Endometrial microvascular endothelial cells (primary cell): ENCODE results near the gene ENC1. TPM values are rescaled to one million over a fixed set of nuclear protein-coding genes. Genes with fewer than 3 reads are reported as not detected.

Experiments
- in situ Hi-C: cut with HindIII; loops from 2 replicates; pipeline ENCODE4 v1.10.0; 2017; ENCODE audit warnings: low sequenced_read_pairs, low pct_unique_long_range_greater_than_20kb; ENCODE audit errors: inconsistent ontology term
- total RNA-seq: library from RNA; depleted of rRNA; stranded (reverse); fragments of >200 nt; gene quantifications from one replicate; pipeline ENCODE4 v1.2.3, GENCODE V29; 2015; ENCODE audit errors: inconsistent ontology term

ENC1 gene
- total RNA-seq, 1 donor from 2014 or later = 36.7 TPM

GRCh38 chr5:74588415-74588814 is 52.1 kb downstream of the ENC1 start:
- in situ Hi-C loops = loop anchor here (25.0 kb wide), 1 partner anchor 176 kb away; no protein-coding TSS in a partner anchor

- in situ Hi-C loops = loop anchor here (25.0 kb wide), 1 partner anchor 176 kb away; no protein-coding TSS in a partner anchor
Measured at GRCh38 chr5:74587890-74588289, 52.6 kb downstream of the ENC1 start.

GRCh38 chr5:74587300-74587699 is 53.2 kb downstream of the ENC1 start:
- in situ Hi-C loops = loop anchor here (25.0 kb wide), 1 partner anchor 175 kb away; no protein-coding TSS in a partner anchor

- in situ Hi-C loops = loop anchor here (25.0 kb wide), 1 partner anchor 175 kb away; no protein-coding TSS in a partner anchor
Measured at GRCh38 chr5:74586856-74587255, 53.7 kb downstream of the ENC1 start.

- in situ Hi-C loops = loop anchor here (25.0 kb wide), 1 partner anchor 171 kb away; no protein-coding TSS in a partner anchor
Measured at GRCh38 chr5:74582853-74583252, 57.7 kb downstream of the ENC1 start.

- in situ Hi-C loops = loop anchor here (25.0 kb wide), 1 partner anchor 170 kb away; no protein-coding TSS in a partner anchor
Measured at GRCh38 chr5:74581988-74582365, 58.6 kb downstream of the ENC1 start.

- in situ Hi-C loops = loop anchor here (25.0 kb wide), 1 partner anchor 168 kb away; no protein-coding TSS in a partner anchor
Measured at GRCh38 chr5:74580729-74581109, 59.8 kb downstream of the ENC1 start.

GRCh38 chr5:74579215-74579614 is 61.3 kb downstream of the ENC1 start:
- in situ Hi-C loops = loop anchor here (25.0 kb wide), 1 partner anchor 167 kb away; no protein-coding TSS in a partner anchor

GRCh38 chr5:74578356-74579044 is 62.0 kb downstream of the ENC1 start:
- in situ Hi-C loops = loop anchor here (25.0 kb wide), 1 partner anchor 166 kb away; no protein-coding TSS in a partner anchor

Other genes with a start within 250 kb of the ENC1 start
- gene HEXB, start 44.5 kb upstream of the ENC1 start, total RNA-seq = 182 TPM
- gene GFM2, start 126.4 kb upstream of the ENC1 start, total RNA-seq = 39.2 TPM
- 63.8 TPM for gene NSA2, start 126.5 kb upstream of the ENC1 start, total RNA-seq
- gene FAM169A, start 225.7 kb upstream of the ENC1 start, total RNA-seq = 1.2 TPM